Ishikawa (cell line): ENCODE data around the gene NECTIN1.

Source experiments
- CEBPB ChIP-seq: IDR thresholded peaks from 2 replicates; pipeline ENCODE4 v1.6.1; 2012
- EGR1 ChIP-seq: IDR thresholded peaks from 2 replicates; pipeline ENCODE4 v1.6.1; 2012
- EP300 ChIP-seq: IDR thresholded peaks from 2 replicates; pipeline ENCODE4 v1.6.1; 2012; ENCODE audit warnings: borderline replicate concordance
- NFIC ChIP-seq: IDR thresholded peaks from 2 replicates; pipeline ENCODE4 v1.6.1; 2012
- RAD21 ChIP-seq: IDR thresholded peaks from 2 replicates; pipeline ENCODE4 v1.6.1; 2012; ENCODE audit warnings: low read depth
- TAF1 ChIP-seq: IDR thresholded peaks from 2 replicates; pipeline ENCODE4 v1.6.1; 2012; ENCODE audit warnings: low read depth, mild to moderate bottlenecking
- TCF12 ChIP-seq: IDR thresholded peaks from 2 replicates; pipeline ENCODE4 v1.6.1; 2012; ENCODE audit warnings: low read depth
- USF1 ChIP-seq: IDR thresholded peaks from 2 replicates; pipeline ENCODE4 v1.6.1; 2012
- YY1 ChIP-seq: IDR thresholded peaks from 2 replicates; pipeline ENCODE4 v1.6.1; 2012; ENCODE audit warnings: low read depth

GRCh38 chr11:119650251-119650650 lies 78.7 kb downstream of the NECTIN1 start:
- TF ChIP-seq EP300 (no peak), TAF1 (no peak), CEBPB (no peak), YY1 (no peak), RAD21 (no peak), NFIC (no peak), USF1 (no peak), EGR1 (no peak), TCF12 (no peak)
